H9 (cell line): Measurements from ENCODE around the gene NKPD1. TPM values are rescaled to one million over a fixed set of nuclear protein-coding genes. Genes with fewer than 3 reads are reported as not detected.

ENCODE experiments used
- DNase-seq: peaks from one replicate; pipeline ENCODE4 v3.0.0-alpha.2; 2017
- H2AFZ ChIP-seq: one replicate; pipeline ENCODE4 v1.6.1; 2013; ENCODE audit warnings: mild to moderate bottlenecking, low read length, control low read depth, moderate library complexity
- H2AK5ac ChIP-seq: 2 replicates; pipeline ENCODE4 v1.6.1; 2013; ENCODE audit warnings: low read length, control low read depth, mixed read lengths; ENCODE audit not compliant: insufficient read length
- H2BK120ac ChIP-seq: one replicate; pipeline ENCODE4 v1.6.1; 2013; ENCODE audit warnings: low read depth, mild to moderate bottlenecking, low read length, control low read depth, inconsistent platforms; ENCODE audit not compliant: poor library complexity, severe bottlenecking
- H2BK12ac ChIP-seq: 2 replicates; pipeline ENCODE4 v1.6.1; 2013; ENCODE audit warnings: low read length, control low read depth, mixed read lengths, low read depth; ENCODE audit not compliant: insufficient read length
- H2BK15ac ChIP-seq: 2 replicates; pipeline ENCODE4 v1.6.1; 2013; ENCODE audit warnings: low read depth, low read length, control low read depth
- H2BK20ac ChIP-seq: one replicate; pipeline ENCODE4 v1.6.1; 2013; ENCODE audit warnings: low read depth, mild to moderate bottlenecking, low read length, control low read depth, inconsistent platforms; ENCODE audit not compliant: poor library complexity, severe bottlenecking
- H2BK5ac ChIP-seq: 2 replicates; pipeline ENCODE4 v1.6.1; 2013; ENCODE audit warnings: low read length, control low read depth, mixed read lengths; ENCODE audit not compliant: insufficient read length
- H3K14ac ChIP-seq: 2 replicates; pipeline ENCODE4 v1.6.1; 2013; ENCODE audit warnings: low read length, control low read depth; ENCODE audit not compliant: insufficient read depth
- H3K18ac ChIP-seq: 2 replicates; pipeline ENCODE4 v1.6.1; 2013; ENCODE audit warnings: low read depth, mild to moderate bottlenecking, mixed read lengths, low read length, control low read depth; ENCODE audit not compliant: insufficient read length
- H3K23ac ChIP-seq: 2 replicates; pipeline ENCODE4 v1.6.1; 2013; ENCODE audit warnings: low read length, control low read depth, mixed read lengths, low read depth; ENCODE audit not compliant: insufficient read length
- H3K23me2 ChIP-seq: 2 replicates; pipeline ENCODE4 v1.6.1; 2013; ENCODE audit warnings: low read depth, mild to moderate bottlenecking, mixed read lengths, low read length, control low read depth; ENCODE audit not compliant: insufficient read length, poor library complexity, severe bottlenecking
- H3K27ac ChIP-seq: 2 replicates; pipeline ENCODE4 v1.5.1; 2013; ENCODE audit warnings: low read length, control low read depth, mixed read lengths, low read depth; ENCODE audit not compliant: insufficient read length
- H3K27me3 ChIP-seq: 2 replicates; pipeline ENCODE4 v1.6.1; 2013; ENCODE audit warnings: low read length, control low read depth, inconsistent platforms; ENCODE audit not compliant: insufficient read depth
- H3K4ac ChIP-seq: 2 replicates; pipeline ENCODE4 v1.6.1; 2013; ENCODE audit warnings: low read depth, mild to moderate bottlenecking, control low read depth, inconsistent platforms, low read length, moderate library complexity
- H3K4me1 ChIP-seq: 2 replicates; pipeline ENCODE4 v1.6.1; 2013; ENCODE audit warnings: low read length, control low read depth, inconsistent platforms; ENCODE audit not compliant: insufficient read depth
- H3K4me2 ChIP-seq: 2 replicates; pipeline ENCODE4 v1.6.1; 2013; ENCODE audit warnings: low read length, control low read depth, mixed read lengths; ENCODE audit not compliant: insufficient read length, insufficient read depth
- H3K56ac ChIP-seq: 2 replicates; pipeline ENCODE4 v1.6.1; 2013; ENCODE audit warnings: low read depth, mild to moderate bottlenecking, mixed read lengths, low read length, control low read depth; ENCODE audit not compliant: insufficient read length
- H3K79me1 ChIP-seq: 2 replicates; pipeline ENCODE4 v1.6.1; 2013; ENCODE audit warnings: low read depth, mild to moderate bottlenecking, moderate library complexity, low read length, control low read depth, inconsistent platforms; ENCODE audit not compliant: insufficient read depth, poor library complexity, severe bottlenecking
- H3K79me2 ChIP-seq: 2 replicates; pipeline ENCODE4 v1.6.1; 2013; ENCODE audit warnings: low read length, control low read depth, inconsistent platforms; ENCODE audit not compliant: insufficient read depth
- H3K9ac ChIP-seq: 2 replicates; pipeline ENCODE4 v1.6.1; 2013; ENCODE audit warnings: low read length, control low read depth, mixed read lengths; ENCODE audit not compliant: insufficient read length; ENCODE audit errors: extremely low read depth
- H3K9me3 ChIP-seq: one replicate; pipeline ENCODE4 v1.6.1; 2013; ENCODE audit warnings: low read depth, low read length, inconsistent platforms; ENCODE audit not compliant: control insufficient read depth
- H3T11ph ChIP-seq: one replicate; pipeline ENCODE4 v1.6.1; 2013; ENCODE audit warnings: mild to moderate bottlenecking, low read length, control low read depth, inconsistent platforms
- H4K20me1 ChIP-seq: one replicate; pipeline ENCODE4 v1.6.1; 2013; ENCODE audit not compliant: control insufficient read depth, insufficient read length, insufficient read depth
- H4K5ac ChIP-seq: 2 replicates; pipeline ENCODE4 v1.6.1; 2013; ENCODE audit warnings: low read depth, mild to moderate bottlenecking, mixed read lengths, low read length, control low read depth; ENCODE audit not compliant: insufficient read length
- H4K8ac ChIP-seq: replicated peaks from 2 replicates; pipeline ENCODE4 v1.6.1; 2013; ENCODE audit warnings: low read length, control low read depth, mixed read lengths, low read depth; ENCODE audit not compliant: insufficient read length
- H4K91ac ChIP-seq: 2 replicates; pipeline ENCODE4 v1.6.1; 2013; ENCODE audit warnings: low read depth, mild to moderate bottlenecking, moderate library complexity, mixed read lengths, low read length, control low read depth; ENCODE audit not compliant: insufficient read length
- H3K27ac Mint-ChIP-seq, 3 experiments: 2 replicates in 2 of 3; 3 replicates in 1 of 3; pipeline ENCODE4 v1.8.0; 2020 to 2021; ENCODE audit warnings: mixed read lengths in 3 of 3, mild to moderate bottlenecking in 1 of 3, moderate library complexity in 1 of 3
- H3K27me3 Mint-ChIP-seq: 2 replicates; pipeline ENCODE4 v1.8.0; 2021; ENCODE audit warnings: low read depth, mild to moderate bottlenecking, moderate library complexity, mixed read lengths
- H3K36me3 Mint-ChIP-seq, 3 experiments: 2 replicates in 2 of 3; 3 replicates in 1 of 3; pipeline ENCODE4 v1.8.0; 2020 to 2021; ENCODE audit warnings: low read depth in 3 of 3, mixed read lengths in 3 of 3; ENCODE audit not compliant: insufficient read depth in 1 of 3
- H3K4me1 Mint-ChIP-seq, 2 experiments: 2 replicates each; pipeline ENCODE4 v1.8.0; 2020; ENCODE audit warnings: mixed read lengths in 2 of 2
- H3K4me3 Mint-ChIP-seq, 2 experiments: 2 replicates in 1 of 2; 3 replicates in 1 of 2; pipeline ENCODE4 v1.8.0; 2020 to 2021; ENCODE audit warnings: mild to moderate bottlenecking in 2 of 2, mixed read lengths in 2 of 2, moderate library complexity in 1 of 2
- H3K9me3 Mint-ChIP-seq, 2 experiments: 2 replicates in 1 of 2; 3 replicates in 1 of 2; pipeline ENCODE4 v1.8.0; 2020; ENCODE audit warnings: mild to moderate bottlenecking in 2 of 2, mixed read lengths in 2 of 2, moderate library complexity in 1 of 2
- CTCF ChIP-seq: fragments of 200-600 bp; sonication (generic); conservative IDR thresholded peaks from 3 replicates; pipeline ENCODE4 v1.8.0; 2021; ENCODE audit warnings: antibody characterized with exemption, mild to moderate bottlenecking
- WGBS: extraction: QIAGEN DNeasy Blood & Tissue Kit; methylation state at CpG from one replicate; pipeline ENCODE4 v1.1.7; 2013; ENCODE audit warnings: missing lambda C conversion rate, low lambda C conversion rate, mixed read lengths; ENCODE audit not compliant: insufficient read length; ENCODE audit errors: extremely low coverage; 5-methylcytosine and 5-hydroxymethylcytosine counted together
- total RNA-seq: library from RNA; stranded (reverse); gene quantifications from 2 replicates; pipeline ENCODE4 v1.2.1, GENCODE V29; 2021

The NKPD1 gene
- total RNA-seq, 1 experiment from 2014 or later, result 0.17 TPM

- H3T11ph ChIP-seq, result no peak overlapping the region
- no peaks in the 10 kb centered on the region for H3K9me3 ChIP-seq
- DNase-seq, result no peak
- no peaks in the 10 kb centered on the region for H3K4me1 ChIP-seq
- no peak overlapping the region for H4K8ac ChIP-seq
- no peak overlapping the region for H3K9ac ChIP-seq
- peak; percentile 18; the same call in 1 of the 3 replicates for TF ChIP-seq CTCF
- no peaks in the 10 kb centered on the region for H3K79me1 ChIP-seq
- H4K20me1 ChIP-seq, result no peaks in the 10 kb centered on the region
- H3K4me2 ChIP-seq, result no peak overlapping the region
- no peak overlapping the region for H3K14ac ChIP-seq
- no peak overlapping the region for H2AFZ ChIP-seq
- no peak overlapping the region for H3K4ac ChIP-seq
- H3K56ac ChIP-seq, result no peak overlapping the region
- no peaks in the 10 kb centered on the region for H3K23me2 ChIP-seq
- no peak overlapping the region for H2BK120ac ChIP-seq
- no peak overlapping the region for H2AK5ac ChIP-seq
- WGBS, result no CpG with 5 or more reads among the region's 4 CpGs
- H3K27me3 Mint-ChIP-seq, result peaks cover 19% of the 10 kb centered on the region
- H3K27ac Mint-ChIP-seq, result no peak overlapping the region
- no peak overlapping the region for H2BK20ac ChIP-seq
- no peak overlapping the region for H3K18ac ChIP-seq
- H3K36me3 Mint-ChIP-seq, result no peaks in the 10 kb centered on the region
- H2BK12ac ChIP-seq, result no peak overlapping the region
- no peak overlapping the region for H2BK15ac ChIP-seq
- no peaks in the 10 kb centered on the region for H3K27me3 ChIP-seq
- peaks cover 2 to 7% of the 10 kb centered on the region in 2 experiments; a peak in 1 of 4 replicates for H3K4me1 Mint-ChIP-seq
- no peaks in the 10 kb centered on the region for H3K9me3 Mint-ChIP-seq
- no peak overlapping the region for H3K4me3 Mint-ChIP-seq
- H4K5ac ChIP-seq, result no peak overlapping the region
- H3K79me2 ChIP-seq, result no peaks in the 10 kb centered on the region
- H3K27ac ChIP-seq, result no peak overlapping the region
- no peak overlapping the region for H2BK5ac ChIP-seq
- no peak overlapping the region for H4K91ac ChIP-seq
- no peak overlapping the region for H3K23ac ChIP-seq
Measured at GRCh38 chr19:45191375-45191774, 30.6 kb upstream of the NKPD1 start.
